GM18505 (cell line): ENCODE results near the gene CYP24A1.
"Not testable (repeated sequence)": the region's sequence is repeated elsewhere in the genome, so short reads cannot be mapped to it uniquely, and the experiment has no call there.

ENCODE experiments used
- ATAC-seq: cut with Tn5 transposase; IDR thresholded peaks from one replicate; pipeline ENCODE4 v1.9.1; 2021; ENCODE audit not compliant: unreplicated experiment
- POLR2A ChIP-seq: IDR thresholded peaks from 4 replicates; pipeline ENCODE4 v1.6.1; 2011; ENCODE audit warnings: borderline replicate concordance; ENCODE audit not compliant: insufficient read depth, insufficient read length; ENCODE audit errors: extremely low read depth

Gene CYP24A1

GRCh38 chr20:54137115-54137514 is 36.7 kb downstream of the CYP24A1 start:
- no peak for ATAC-seq
- no peak for TF ChIP-seq POLR2A

- ATAC-seq, result no peak
- TF ChIP-seq POLR2A, result no peak
Measured at GRCh38 chr20:54134445-54135220, 39.2 kb downstream of the CYP24A1 start.

GRCh38 chr20:54133434-54134427 is 40.1 kb downstream of the CYP24A1 start:
- no peak for TF ChIP-seq POLR2A
- no peak for ATAC-seq

- TF ChIP-seq POLR2A, result no peak
- no peak for ATAC-seq
Measured at GRCh38 chr20:54132612-54133433, 41.0 kb downstream of the CYP24A1 start.

GRCh38 chr20:54131675-54132611 is 41.8 kb downstream of the CYP24A1 start:
- TF ChIP-seq POLR2A, result no peak
- no peak for ATAC-seq

- ATAC-seq, result not testable (repeated sequence)
Measured at GRCh38 chr20:54131125-54131524, 42.7 kb downstream of the CYP24A1 start.

- ATAC-seq, result no peak
- TF ChIP-seq POLR2A, result no peak
Measured at GRCh38 chr20:54129350-54129749, 44.4 kb downstream of the CYP24A1 start.

GRCh38 chr20:54127855-54128574 is 45.8 kb downstream of the CYP24A1 start:
- TF ChIP-seq POLR2A, result no peak
- ATAC-seq, result no peak

GRCh38 chr20:54126806-54127655 is 46.8 kb downstream of the CYP24A1 start:
- no peak for ATAC-seq
- no peak for TF ChIP-seq POLR2A

- not testable (repeated sequence) for ATAC-seq
Measured at GRCh38 chr20:54126328-54126727, 47.5 kb downstream of the CYP24A1 start.

GRCh38 chr20:54123587-54124180 is 50.1 kb downstream of the CYP24A1 start:
- no peak for TF ChIP-seq POLR2A
- no peak for ATAC-seq
